HG02610 (cell line): ENCODE data around the gene MAPK8IP2.
"Not testable (repeated sequence)": the region's sequence is repeated elsewhere in the genome, so short reads cannot be mapped to it uniquely, and the experiment has no call there.

ENCODE experiments used
- ATAC-seq: cut with Tn5 transposase; IDR thresholded peaks from one replicate; pipeline ENCODE4 v1.9.1; 2021; ENCODE audit warnings: mild to moderate bottlenecking, moderate library complexity; ENCODE audit not compliant: unreplicated experiment

The MAPK8IP2 gene

GRCh38 chr22:50612168-50612527 lies 11.6 kb downstream of the MAPK8IP2 start:
- ATAC-seq: no peak

- no peak for ATAC-seq
These were observed 12.1 kb downstream of the MAPK8IP2 start for GRCh38 chr22:50612528-50613221.

- ATAC-seq: no peak
These were observed 12.8 kb downstream of the MAPK8IP2 start for GRCh38 chr22:50613291-50613981.

- not testable (repeated sequence) for ATAC-seq
These were observed 13.7 kb downstream of the MAPK8IP2 start for GRCh38 chr22:50614296-50614695.

GRCh38 chr22:50620593-50621355 lies 20.2 kb downstream of the MAPK8IP2 start:
- ATAC-seq: no peak

GRCh38 chr22:50621356-50621880 lies 20.8 kb downstream of the MAPK8IP2 start:
- no peak for ATAC-seq

- ATAC-seq: no peak
These were observed 21.5 kb downstream of the MAPK8IP2 start for GRCh38 chr22:50621948-50622722.

GRCh38 chr22:50622723-50623327 lies 22.2 kb downstream of the MAPK8IP2 start:
- ATAC-seq: no peak

- no peak for ATAC-seq
These were observed 23.9 kb downstream of the MAPK8IP2 start for GRCh38 chr22:50624347-50625130.

GRCh38 chr22:50625131-50625567 lies 24.6 kb downstream of the MAPK8IP2 start:
- ATAC-seq: no peak

GRCh38 chr22:50625568-50626313 lies 25.1 kb downstream of the MAPK8IP2 start:
- no peak for ATAC-seq

- no peak for ATAC-seq
These were observed 25.8 kb downstream of the MAPK8IP2 start for GRCh38 chr22:50626314-50626849.

GRCh38 chr22:50626850-50627641 lies 26.5 kb downstream of the MAPK8IP2 start:
- no peak for ATAC-seq

GRCh38 chr22:50627642-50628542 lies 27.3 kb downstream of the MAPK8IP2 start, which contains the start of gene ARSA:
Gene ARSA, minus strand, starts transcription at chr22:50628152. Its CDS starts 373 bp downstream, at chr22:50627779.
- peak; percentile 75 for ATAC-seq

- ATAC-seq: no peak
These were observed 28.0 kb downstream of the MAPK8IP2 start for GRCh38 chr22:50628543-50629134.

- no peak for ATAC-seq
These were observed 29.8 kb downstream of the MAPK8IP2 start for GRCh38 chr22:50630376-50630775.
